ENCODE measurements around the gene BOK.

DNA sequence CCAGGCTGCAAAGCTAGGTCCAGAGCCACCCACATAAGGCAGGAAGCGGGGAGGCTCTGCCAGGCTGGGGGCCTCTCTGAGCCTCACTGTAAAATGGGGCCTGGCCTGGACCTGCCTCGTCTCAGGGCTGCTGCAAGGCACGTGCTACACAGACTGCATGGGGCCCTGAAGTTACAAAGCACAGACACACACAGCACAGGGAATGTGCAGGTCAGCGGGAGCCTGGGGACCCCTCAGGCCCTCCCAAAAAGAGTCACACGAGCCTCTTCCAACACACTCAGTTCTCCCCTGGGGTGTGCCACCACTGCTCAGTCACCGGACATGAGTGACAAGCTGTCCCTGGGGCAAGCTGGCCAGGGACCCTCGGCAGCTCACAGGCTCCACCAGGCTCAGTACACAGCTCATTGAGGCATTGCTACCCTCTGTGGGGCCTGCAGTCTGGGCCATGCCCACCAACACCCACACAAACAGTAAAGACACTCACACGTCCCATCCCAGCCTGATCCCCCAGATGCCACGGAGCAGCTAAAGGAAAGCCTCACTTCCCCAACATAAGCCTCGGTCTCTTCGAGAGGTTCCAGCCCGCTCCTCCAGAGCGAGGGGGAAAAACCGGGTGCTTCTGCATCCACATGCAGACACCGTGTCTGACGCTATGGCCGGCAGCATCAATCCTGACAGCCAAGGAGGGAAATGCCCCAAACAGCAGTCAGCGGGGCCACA, 33.7 kb downstream of the BOK start:
- TF ChIP-seq, protein P1, sequence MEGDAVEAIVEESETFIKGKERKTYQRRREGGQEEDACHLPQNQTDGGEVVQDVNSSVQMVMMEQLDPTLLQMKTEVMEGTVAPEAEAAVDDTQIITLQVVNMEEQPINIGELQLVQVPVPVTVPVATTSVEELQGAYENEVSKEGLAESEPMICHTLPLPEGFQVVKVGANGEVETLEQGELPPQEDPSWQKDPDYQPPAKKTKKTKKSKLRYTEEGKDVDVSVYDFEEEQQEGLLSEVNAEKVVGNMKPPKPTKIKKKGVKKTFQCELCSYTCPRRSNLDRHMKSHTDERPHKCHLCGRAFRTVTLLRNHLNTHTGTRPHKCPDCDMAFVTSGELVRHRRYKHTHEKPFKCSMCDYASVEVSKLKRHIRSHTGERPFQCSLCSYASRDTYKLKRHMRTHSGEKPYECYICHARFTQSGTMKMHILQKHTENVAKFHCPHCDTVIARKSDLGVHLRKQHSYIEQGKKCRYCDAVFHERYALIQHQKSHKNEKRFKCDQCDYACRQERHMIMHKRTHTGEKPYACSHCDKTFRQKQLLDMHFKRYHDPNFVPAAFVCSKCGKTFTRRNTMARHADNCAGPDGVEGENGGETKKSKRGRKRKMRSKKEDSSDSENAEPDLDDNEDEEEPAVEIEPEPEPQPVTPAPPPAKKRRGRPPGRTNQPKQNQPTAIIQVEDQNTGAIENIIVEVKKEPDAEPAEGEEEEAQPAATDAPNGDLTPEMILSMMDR (conservative IDR thresholded peaks at IDR 0.05; ENCODE audit: low read depth, low read length): no peak
- TF ChIP-seq EZH2 (IDR thresholded peaks at IDR 0.05; ENCODE audit: low read length, unreplicated experiment) (no peak), EZH2phosphoT487 (IDR thresholded peaks at IDR 0.05; ENCODE audit: borderline replicate concordance, low read length) (no peak)

Measured in PC-3 (cell line).